Thyroid gland (tissue), 4 donors: Measurements from ENCODE around the gene CHSY1. TPM values are rescaled to one million over a fixed set of nuclear protein-coding genes. Genes with fewer than 3 reads are reported as not detected.

Experiments used
- DNase-seq, 2 donors: peaks; one replicate each; pipeline ENCODE4 v3.0.0-alpha.2; 2019
- H3K27ac ChIP-seq, 3 donors: fragments of 200-600 bp; sonication (generic); 1 replicate in 2 of 3; 2 replicates in 1 of 3; pipeline ENCODE4 v1.5.1; 2016 to 2019; ENCODE audit warnings: mild to moderate bottlenecking in 1 of 3, moderate library complexity in 1 of 3
- H3K27me3 ChIP-seq: fragments of 200-600 bp; sonication (generic); one replicate; pipeline ENCODE4 v1.5.1; 2019
- H3K36me3 ChIP-seq, 2 donors: fragments of 200-600 bp; sonication (generic); one replicate each; pipeline ENCODE4 v1.5.1; 2016 to 2019
- H3K4me1 ChIP-seq, 2 donors: fragments of 200-600 bp; sonication (generic); one replicate each; pipeline ENCODE4 v1.5.1; 2017 to 2019
- H3K4me3 ChIP-seq, 3 donors: fragments of 200-600 bp; sonication (generic); replicated peaks in 1 of 3; 1 replicate in 2 of 3; 2 replicates in 1 of 3; pipeline ENCODE4 v1.5.1; 2016; ENCODE audit warnings: mild to moderate bottlenecking in 1 of 3
- H3K9me3 ChIP-seq: fragments of 200-600 bp; sonication (generic); one replicate; pipeline ENCODE4 v1.5.1; 2017
- CTCF ChIP-seq, 6 experiments: fragments of 200-600 bp in 3 of 6; fragments of 450-650 bp in 3 of 6; sonication (generic) in 3 of 6; IDR thresholded peaks; one replicate each; pipeline ENCODE4 v1.5.1; 2016 to 2019; ENCODE audit warnings: antibody characterized with exemption in 6 of 6, mild to moderate bottlenecking in 2 of 6, inconsistent platforms in 1 of 6, moderate library complexity in 1 of 6
- POLR2A ChIP-seq, 2 donors: fragments of 450-650 bp; IDR thresholded peaks; one replicate each; pipeline ENCODE4 v1.6.1; 2017; ENCODE audit warnings: antibody characterized with exemption in 2 of 2, mild to moderate bottlenecking in 2 of 2, moderate library complexity in 1 of 2
- WGBS, 2 donors: methylation state at CpG; one replicate each; pipeline ENCODE4 v1.1.5; 2017; 5-methylcytosine and 5-hydroxymethylcytosine counted together
- intact Hi-C: fragments of 100-400 bp; cut with DNase I; formaldehyde crosslinking; loops from one replicate; pipeline ENCODE4 v1.15.1; 2023
- total RNA-seq, 4 donors: library from RNA; depleted of rRNA; stranded (reverse); fragments of >200 nt; gene quantifications; one replicate each; pipeline ENCODE4 v1.2.3, GENCODE V29; 2016

The CHSY1 gene
- total RNA-seq, 4 donors from 2014 or later = 13.8 to 26.6 (median 18.5) TPM

- TF ChIP-seq POLR2A (IDR thresholded peaks at IDR 0.05) = no peak
- TF ChIP-seq CTCF (IDR thresholded peaks at IDR 0.05) = no peak
- Histone ChIP-seq H3K27ac (no peak overlapping the region), H3K4me1 (peaks cover 31 to 49% of the 10 kb centered on the region in 2 donors), H3K4me3 (no peak overlapping the region), H3K27me3 (no peaks in the 10 kb centered on the region), H3K9me3 (no peaks in the 10 kb centered on the region), H3K36me3 (no peaks in the 10 kb centered on the region)
- 84 to 86% methylated on average over 14 of the region's 14 CpGs for WGBS, 2 donors
- intact Hi-C loops = no loop called here
- no peak for DNase-seq
These were observed 6.8 kb downstream of the CHSY1 start for GRCh38 chr15:101244889-101245668.

DNA sequence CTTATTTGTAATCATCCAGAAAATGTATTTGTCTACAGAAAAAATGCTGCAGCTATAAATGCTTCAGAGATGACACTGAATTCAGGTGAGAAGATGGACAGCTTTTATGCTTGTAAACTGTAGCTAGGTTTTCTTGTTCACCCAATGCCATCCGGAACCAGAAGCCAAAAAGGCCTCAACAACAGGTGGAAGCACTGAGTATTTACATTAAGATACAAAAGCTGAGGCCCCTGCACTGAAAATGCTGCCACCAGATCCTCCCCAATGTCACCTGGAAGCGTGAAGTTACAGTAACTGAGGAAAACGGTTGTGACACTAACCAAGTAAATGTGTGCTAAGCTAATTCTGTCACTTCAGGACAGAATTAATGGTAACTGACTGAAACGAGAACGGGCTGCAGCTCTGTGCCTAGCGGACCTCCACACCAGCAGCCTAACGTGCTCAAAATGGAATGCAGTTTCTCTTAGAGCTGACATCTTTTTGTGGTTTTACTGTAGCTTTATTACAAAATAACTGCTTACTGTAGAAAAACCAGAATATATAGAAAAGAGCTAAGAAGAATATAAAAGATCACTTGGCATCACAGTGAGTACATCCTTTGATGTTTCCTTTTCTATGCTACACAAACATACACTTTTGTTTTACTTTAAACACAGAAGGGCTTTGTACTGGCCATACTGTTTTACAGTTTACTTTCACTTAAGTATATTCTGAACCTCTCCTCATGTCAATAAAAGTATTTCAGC is 7.6 kb downstream of the CHSY1 start:
- TF ChIP-seq POLR2A (IDR thresholded peaks at IDR 0.05) (no peak), CTCF (IDR thresholded peaks at IDR 0.05) (no peak)
- Histone ChIP-seq H3K4me1 (peaks cover 31 to 42% of the 10 kb centered on the region in 2 donors), H3K4me3 (no peak overlapping the region), H3K27me3 (no peaks in the 10 kb centered on the region), H3K9me3 (no peaks in the 10 kb centered on the region), H3K36me3 (no peaks in the 10 kb centered on the region), H3K27ac (no peak overlapping the region)
- intact Hi-C loops = no loop called here
- DNase-seq = no peak
- 66 to 75% methylated on average over 7 of the region's 7 CpGs for WGBS, 2 donors

DNA sequence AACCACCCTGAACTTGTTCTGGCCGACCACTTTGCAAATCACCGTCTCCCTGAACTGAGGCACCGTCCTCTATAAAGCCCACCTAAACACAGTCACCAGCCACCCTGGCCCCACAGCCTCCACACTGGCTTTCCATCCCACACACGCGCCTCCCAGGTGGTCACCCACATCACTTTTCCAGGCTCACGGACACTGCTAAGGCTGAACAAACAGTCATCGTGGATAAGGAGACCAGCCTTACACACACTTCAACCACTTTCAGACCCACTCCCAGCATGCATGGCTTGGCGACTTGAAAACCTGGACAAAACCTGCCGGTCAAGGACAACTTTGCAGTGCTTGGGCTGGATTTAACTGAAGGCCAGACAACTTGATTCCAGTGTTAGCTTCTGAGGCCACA is 8.4 kb downstream of the CHSY1 start:
- no peaks in the 10 kb centered on the region for H3K9me3 ChIP-seq
- no peaks in the 10 kb centered on the region for H3K27me3 ChIP-seq
- H3K36me3 ChIP-seq = no peaks in the 10 kb centered on the region
- peaks cover 31 to 39% of the 10 kb centered on the region in 2 donors for H3K4me1 ChIP-seq
- DNase-seq = peak; percentile 61 to 66
- WGBS, 2 donors = 44 to 56% methylated on average over 9 of the region's 9 CpGs
- TF ChIP-seq CTCF (IDR thresholded peaks at IDR 0.05) (no peak), POLR2A (IDR thresholded peaks at IDR 0.05) (no peak)
- H3K4me3 ChIP-seq = no peak overlapping the region
- H3K27ac ChIP-seq = no peak overlapping the region
- intact Hi-C loops = no loop called here

DNA sequence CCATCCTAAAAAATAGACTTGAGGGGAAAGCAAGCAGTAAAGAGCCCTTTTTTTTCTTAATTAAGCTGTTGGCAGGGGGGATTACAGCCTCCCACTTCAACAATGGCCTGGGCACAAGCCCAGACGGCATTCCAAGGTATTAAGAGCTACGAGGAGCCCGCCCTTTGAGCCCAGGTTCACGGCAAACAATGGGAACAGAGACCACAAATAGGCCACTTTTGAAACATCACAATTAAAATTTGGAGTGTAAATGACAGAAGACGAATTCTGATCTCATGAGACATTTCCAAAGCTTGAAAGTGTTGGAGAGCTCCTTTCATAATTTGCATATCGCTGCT is 8.9 kb downstream of the CHSY1 start:
- Histone ChIP-seq H3K4me3 (no peak overlapping the region), H3K27ac (no peak overlapping the region), H3K36me3 (no peaks in the 10 kb centered on the region), H3K27me3 (no peaks in the 10 kb centered on the region), H3K9me3 (no peaks in the 10 kb centered on the region), H3K4me1 (peaks cover 28 to 35% of the 10 kb centered on the region in 2 donors)
- TF ChIP-seq CTCF (IDR thresholded peaks at IDR 0.05) = no peak
- WGBS, 2 donors = 32 to 41% methylated on average over 6 of the region's 6 CpGs
- peak; percentile 41 to 47 for DNase-seq
- intact Hi-C loops = no loop called here
